C4-2B (cell line): ENCODE results near the gene ZNF669.

Experiments used
- H3K27ac ChIP-seq: fragments of 450-650 bp; 2 replicates; pipeline ENCODE4 v1.5.1; 2017
- CTCF ChIP-seq: fragments of 450-650 bp; conservative IDR thresholded peaks from 2 replicates; pipeline ENCODE4 v1.5.1; 2017; ENCODE audit warnings: mild to moderate bottlenecking
- ZFX ChIP-seq: fragments of 450-650 bp; IDR thresholded peaks from 2 replicates; pipeline ENCODE4 v1.6.1; 2017

Gene ZNF669

GRCh38 chr1:247105966-247106365 is 1.8 kb upstream of the ZNF669 start:
- TF ChIP-seq CTCF (no peak), ZFX (no peak)
- no peak overlapping the region for H3K27ac ChIP-seq

GRCh38 chr1:247104965-247105364 is 809 bp upstream of the ZNF669 start:
- no peak overlapping the region for H3K27ac ChIP-seq
- TF ChIP-seq ZFX (no peak), CTCF (no peak)

- TF ChIP-seq ZFX (no peak), CTCF (no peak)
- H3K27ac ChIP-seq: no peak overlapping the region
Observed at GRCh38 chr1:247102381-247102780, 1.8 kb downstream of the ZNF669 start.

GRCh38 chr1:247100676-247101279 is 3.4 kb downstream of the ZNF669 start:
- H3K27ac ChIP-seq: no peak overlapping the region
- TF ChIP-seq ZFX: no peak
- no peak for TF ChIP-seq CTCF

GRCh38 chr1:247096958-247097357 is 7.2 kb downstream of the ZNF669 start:
- no peak overlapping the region for H3K27ac ChIP-seq
- no peak for TF ChIP-seq ZFX
- TF ChIP-seq CTCF: no peak

GRCh38 chr1:247096544-247096943 is 7.6 kb downstream of the ZNF669 start:
- no peak overlapping the region for H3K27ac ChIP-seq
- TF ChIP-seq CTCF: no peak
- TF ChIP-seq ZFX: no peak

- no peak for TF ChIP-seq CTCF
- no peak for TF ChIP-seq ZFX
- no peak overlapping the region for H3K27ac ChIP-seq
Observed at GRCh38 chr1:247096112-247096511, 8.0 kb downstream of the ZNF669 start.
